Effector memory CD8-positive, alpha-beta T cell (primary cell): Measurements from ENCODE around the gene KRTAP5-7.

Experiments used
- ATAC-seq: fragments of 150-1000 bp; cut with Tn5 transposase; replicated peaks from 2 replicates; pipeline ENCODE4 v1.10.0; 2021; ENCODE audit warnings: mild to moderate bottlenecking, moderate library complexity
- DNase-seq, 3 experiments: peaks; one replicate each; pipeline ENCODE4 v3.0.0; 2021
- H3K27ac Mint-ChIP-seq, 2 donors: one replicate each; pipeline ENCODE4 v1.8.0; 2022; ENCODE audit warnings: mild to moderate bottlenecking in 2 of 2, mixed read lengths in 2 of 2, moderate library complexity in 2 of 2
- H3K27me3 Mint-ChIP-seq, 2 donors: one replicate each; pipeline ENCODE4 v1.8.0; 2022; ENCODE audit warnings: mixed read lengths in 2 of 2
- H3K36me3 Mint-ChIP-seq: one replicate; pipeline ENCODE4 v1.8.0; 2022; ENCODE audit warnings: mild to moderate bottlenecking, moderate library complexity, mixed read lengths; ENCODE audit not compliant: insufficient read depth
- H3K4me1 Mint-ChIP-seq, 2 donors: one replicate each; pipeline ENCODE4 v1.8.0; 2022; ENCODE audit warnings: low read depth in 2 of 2, mixed read lengths in 2 of 2
- H3K4me3 Mint-ChIP-seq, 2 donors: one replicate each; pipeline ENCODE4 v1.8.0; 2022; ENCODE audit warnings: mild to moderate bottlenecking in 2 of 2, mixed read lengths in 2 of 2, moderate library complexity in 2 of 2
- H3K9me3 Mint-ChIP-seq, 2 donors: one replicate each; pipeline ENCODE4 v1.8.0; 2022; ENCODE audit warnings: mixed read lengths in 2 of 2

Gene KRTAP5-7

GRCh38 chr11:71544525-71545214, 17.6 kb downstream of the KRTAP5-7 start:
- ATAC-seq (no peak), DNase-seq (no peak)
- no peak overlapping the region for H3K27ac Mint-ChIP-seq
- peaks cover 5 to 9% of the 10 kb centered on the region in 2 donors for H3K4me1 Mint-ChIP-seq
- peaks cover 1 to 8% of the 10 kb centered on the region in 2 donors for H3K9me3 Mint-ChIP-seq
- H3K27me3 Mint-ChIP-seq: peaks cover 50 to 95% of the 10 kb centered on the region in 2 donors
- no peaks in the 10 kb centered on the region for H3K36me3 Mint-ChIP-seq
- no peak overlapping the region for H3K4me3 Mint-ChIP-seq

GRCh38 chr11:71545405-71545966, 18.4 kb downstream of the KRTAP5-7 start:
- H3K27me3 Mint-ChIP-seq: peaks cover 49 to 93% of the 10 kb centered on the region in 2 donors
- H3K27ac Mint-ChIP-seq: no peak overlapping the region
- DNase-seq (no peak), ATAC-seq (no peak)
- H3K36me3 Mint-ChIP-seq: no peaks in the 10 kb centered on the region
- H3K9me3 Mint-ChIP-seq: peaks cover 1 to 7% of the 10 kb centered on the region in 2 donors
- H3K4me3 Mint-ChIP-seq: no peak overlapping the region
- H3K4me1 Mint-ChIP-seq: peaks cover 5 to 9% of the 10 kb centered on the region in 2 donors

DNA sequence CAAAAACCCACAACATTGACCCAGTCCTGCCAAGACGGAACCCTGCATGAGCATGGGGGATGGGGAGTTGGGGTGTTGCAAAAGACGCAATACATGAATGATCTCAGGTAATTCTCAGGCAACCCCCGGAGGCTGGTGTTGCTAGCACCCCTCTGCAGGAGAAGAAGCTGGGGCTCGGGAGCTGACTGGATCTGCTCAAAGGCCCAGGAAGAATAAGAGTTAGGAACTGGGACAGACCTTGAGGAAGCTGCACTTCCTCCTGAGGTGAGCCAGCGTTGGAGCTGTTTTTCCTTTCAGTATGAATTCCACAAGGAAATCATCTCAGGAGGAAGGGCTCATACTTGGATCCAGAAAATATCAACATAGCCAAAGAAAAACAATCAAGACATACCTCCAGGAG, 21.1 kb downstream of the KRTAP5-7 start, which contains the start of gene KRTAP5-9:
Gene KRTAP5-9 (plus strand): TSS at position 301 of the 400 bp plus-strand sequence. CDS start 238 bp downstream, outside the sequence.
- no peak within 1 kb of the TSS for H3K27ac Mint-ChIP-seq
- peaks cover 2 to 9% of the 10 kb centered on the region in 2 donors for H3K4me1 Mint-ChIP-seq
- no peaks in the 10 kb centered on the region for H3K9me3 Mint-ChIP-seq
- H3K4me3 Mint-ChIP-seq: no peak within 1 kb of the TSS
- no peak for ATAC-seq
- H3K36me3 Mint-ChIP-seq: no peaks in the 10 kb centered on the region
- H3K27me3 Mint-ChIP-seq: peaks cover 39 to 67% of the 10 kb centered on the region in 2 donors
- DNase-seq: no peak

- H3K36me3 Mint-ChIP-seq: no peaks in the 10 kb centered on the region
- no peak overlapping the region for H3K27ac Mint-ChIP-seq
- DNase-seq (no peak), ATAC-seq (no peak)
- no peaks in the 10 kb centered on the region for H3K9me3 Mint-ChIP-seq
- no peak overlapping the region for H3K4me3 Mint-ChIP-seq
- peaks cover 0 to 7% of the 10 kb centered on the region in 2 donors for H3K4me1 Mint-ChIP-seq
- peaks cover 39 to 61% of the 10 kb centered on the region in 2 donors for H3K27me3 Mint-ChIP-seq
These were observed 21.7 kb downstream of the KRTAP5-7 start for GRCh38 chr11:71548716-71549151.

DNA sequence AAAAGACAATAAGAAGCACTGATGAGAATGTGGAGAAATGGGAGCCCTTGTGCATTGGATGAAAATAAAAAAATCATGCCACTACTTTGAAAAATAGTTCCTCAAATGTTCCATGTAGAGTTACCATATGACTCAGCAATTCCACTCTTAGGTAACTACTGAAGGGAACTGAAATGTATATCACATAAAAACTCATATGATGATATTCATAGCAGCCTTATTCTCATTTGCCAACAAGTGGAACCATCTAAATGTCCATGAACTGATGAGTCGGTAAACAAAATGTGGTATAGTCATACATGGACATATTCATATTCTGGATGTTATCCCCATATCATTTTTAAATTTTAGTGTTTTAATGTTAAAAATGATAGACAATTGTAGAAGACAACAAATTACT, 24.6 kb downstream of the KRTAP5-7 start:
- no peaks in the 10 kb centered on the region for H3K36me3 Mint-ChIP-seq
- no peak overlapping the region for H3K4me3 Mint-ChIP-seq
- ATAC-seq (no peak), DNase-seq (no peak)
- H3K27ac Mint-ChIP-seq: no peak overlapping the region
- no peaks in the 10 kb centered on the region for H3K9me3 Mint-ChIP-seq
- H3K4me1 Mint-ChIP-seq: no peaks in the 10 kb centered on the region
- H3K27me3 Mint-ChIP-seq: peaks cover 28 to 38% of the 10 kb centered on the region in 2 donors

- DNase-seq (no peak), ATAC-seq (no peak)
- Mint-ChIP-seq H3K27ac (no peak overlapping the region), H3K4me3 (no peak overlapping the region), H3K27me3 (peaks cover 11 to 18% of the 10 kb centered on the region in 2 donors), H3K4me1 (no peaks in the 10 kb centered on the region), H3K36me3 (no peaks in the 10 kb centered on the region), H3K9me3 (no peaks in the 10 kb centered on the region)
These were observed 27.9 kb downstream of the KRTAP5-7 start for GRCh38 chr11:71554996-71555395.

DNA sequence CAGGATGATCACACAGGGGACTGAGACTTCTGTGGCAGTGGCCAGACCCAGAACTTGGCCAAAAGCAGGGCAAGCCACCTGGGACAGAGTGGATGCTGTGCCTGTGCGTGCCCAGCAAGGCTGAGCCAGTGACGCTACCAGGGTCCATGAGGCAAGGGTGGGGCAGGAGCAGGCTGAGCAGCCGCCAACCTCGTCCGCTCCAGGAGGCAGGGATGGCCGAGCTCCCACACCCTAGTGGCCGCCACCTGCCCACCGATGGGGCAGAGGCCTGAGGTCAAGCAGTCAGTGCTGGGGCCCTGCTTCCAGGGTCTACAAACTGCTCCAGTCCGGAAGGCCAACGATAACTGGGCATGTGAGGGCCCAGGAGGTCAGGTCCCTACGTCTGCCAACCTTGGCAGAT, 28.4 kb downstream of the KRTAP5-7 start:
- DNase-seq (no peak), ATAC-seq (no peak)
- Mint-ChIP-seq H3K27ac (no peak overlapping the region), H3K4me3 (no peak overlapping the region), H3K27me3 (peaks cover 11 to 16% of the 10 kb centered on the region in 2 donors), H3K36me3 (no peaks in the 10 kb centered on the region), H3K4me1 (no peaks in the 10 kb centered on the region), H3K9me3 (no peaks in the 10 kb centered on the region)

- no peak overlapping the region for H3K27ac Mint-ChIP-seq
- no peaks in the 10 kb centered on the region for H3K9me3 Mint-ChIP-seq
- H3K36me3 Mint-ChIP-seq: no peaks in the 10 kb centered on the region
- peaks cover 15 to 21% of the 10 kb centered on the region in 2 donors for H3K27me3 Mint-ChIP-seq
- no peaks in the 10 kb centered on the region for H3K4me1 Mint-ChIP-seq
- DNase-seq (no peak), ATAC-seq (no peak)
- no peak overlapping the region for H3K4me3 Mint-ChIP-seq
These were observed 29.0 kb downstream of the KRTAP5-7 start for GRCh38 chr11:71556018-71556417.

- Mint-ChIP-seq H3K36me3 (no peaks in the 10 kb centered on the region), H3K27me3 (peaks cover 22 to 31% of the 10 kb centered on the region in 2 donors), H3K27ac (no peak overlapping the region), H3K4me3 (no peak overlapping the region), H3K9me3 (no peaks in the 10 kb centered on the region), H3K4me1 (no peaks in the 10 kb centered on the region)
- no peak for ATAC-seq
- DNase-seq: no peak
These were observed 30.2 kb downstream of the KRTAP5-7 start for GRCh38 chr11:71557257-71557656.

GRCh38 chr11:71558996-71559395, 31.9 kb downstream of the KRTAP5-7 start:
- Mint-ChIP-seq H3K36me3 (no peaks in the 10 kb centered on the region), H3K4me3 (no peak overlapping the region), H3K27me3 (peaks cover 35 to 44% of the 10 kb centered on the region in 2 donors), H3K27ac (no peak overlapping the region), H3K9me3 (no peaks in the 10 kb centered on the region), H3K4me1 (no peaks in the 10 kb centered on the region)
- ATAC-seq (no peak), DNase-seq (no peak)

- peaks cover 0 to 2% of the 10 kb centered on the region in 2 donors for H3K4me1 Mint-ChIP-seq
- no peak overlapping the region for H3K27ac Mint-ChIP-seq
- no peak overlapping the region for H3K4me3 Mint-ChIP-seq
- H3K9me3 Mint-ChIP-seq: no peaks in the 10 kb centered on the region
- no peak for ATAC-seq
- DNase-seq: no peak
- H3K27me3 Mint-ChIP-seq: peaks cover 53 to 63% of the 10 kb centered on the region in 2 donors
- no peaks in the 10 kb centered on the region for H3K36me3 Mint-ChIP-seq
These were observed 35.1 kb downstream of the KRTAP5-7 start for GRCh38 chr11:71562120-71562519.

- no peak for DNase-seq
- no peak overlapping the region for H3K27ac Mint-ChIP-seq
- H3K36me3 Mint-ChIP-seq: no peaks in the 10 kb centered on the region
- ATAC-seq: no peak
- H3K9me3 Mint-ChIP-seq: no peaks in the 10 kb centered on the region
- no peak overlapping the region for H3K4me3 Mint-ChIP-seq
- H3K4me1 Mint-ChIP-seq: peaks cover 0 to 2% of the 10 kb centered on the region in 2 donors
- H3K27me3 Mint-ChIP-seq: peaks cover 57 to 67% of the 10 kb centered on the region in 2 donors
These were observed 36.3 kb downstream of the KRTAP5-7 start for GRCh38 chr11:71563406-71563805.

GRCh38 chr11:71564430-71564829, 37.4 kb downstream of the KRTAP5-7 start:
- H3K4me1 Mint-ChIP-seq: peaks cover 0 to 2% of the 10 kb centered on the region in 2 donors
- ATAC-seq: no peak
- no peak for DNase-seq
- H3K9me3 Mint-ChIP-seq: no peaks in the 10 kb centered on the region
- H3K4me3 Mint-ChIP-seq: no peak overlapping the region
- H3K27ac Mint-ChIP-seq: no peak overlapping the region
- peaks cover 52 to 61% of the 10 kb centered on the region in 2 donors for H3K27me3 Mint-ChIP-seq
- no peaks in the 10 kb centered on the region for H3K36me3 Mint-ChIP-seq

- ATAC-seq (no peak), DNase-seq (no peak)
- H3K9me3 Mint-ChIP-seq: no peaks in the 10 kb centered on the region
- no peak within 1 kb of the TSS for H3K4me3 Mint-ChIP-seq
- no peaks in the 10 kb centered on the region for H3K36me3 Mint-ChIP-seq
- H3K27me3 Mint-ChIP-seq: peaks cover 52 to 60% of the 10 kb centered on the region in 2 donors
- H3K4me1 Mint-ChIP-seq: peaks cover 0 to 2% of the 10 kb centered on the region in 2 donors
- no peak within 1 kb of the TSS for H3K27ac Mint-ChIP-seq
These were observed 38.2 kb downstream of the KRTAP5-7 start, which contains the start of gene KRTAP5-10 for GRCh38 chr11:71565263-71565662. Gene KRTAP5-10, plus strand, starts transcription at chr11:71565563. Its CDS starts 25 bp downstream, at chr11:71565588.
